ENCODE data around the gene MRTFA.
A peak's percentile ranks its signal among the peaks of the same experiment; 100 is the strongest.
"Not testable (repeated sequence)": the region's sequence is repeated elsewhere in the genome, so short reads cannot be mapped to it uniquely, and the experiment has no call there.

MRTFA gene

DNA sequence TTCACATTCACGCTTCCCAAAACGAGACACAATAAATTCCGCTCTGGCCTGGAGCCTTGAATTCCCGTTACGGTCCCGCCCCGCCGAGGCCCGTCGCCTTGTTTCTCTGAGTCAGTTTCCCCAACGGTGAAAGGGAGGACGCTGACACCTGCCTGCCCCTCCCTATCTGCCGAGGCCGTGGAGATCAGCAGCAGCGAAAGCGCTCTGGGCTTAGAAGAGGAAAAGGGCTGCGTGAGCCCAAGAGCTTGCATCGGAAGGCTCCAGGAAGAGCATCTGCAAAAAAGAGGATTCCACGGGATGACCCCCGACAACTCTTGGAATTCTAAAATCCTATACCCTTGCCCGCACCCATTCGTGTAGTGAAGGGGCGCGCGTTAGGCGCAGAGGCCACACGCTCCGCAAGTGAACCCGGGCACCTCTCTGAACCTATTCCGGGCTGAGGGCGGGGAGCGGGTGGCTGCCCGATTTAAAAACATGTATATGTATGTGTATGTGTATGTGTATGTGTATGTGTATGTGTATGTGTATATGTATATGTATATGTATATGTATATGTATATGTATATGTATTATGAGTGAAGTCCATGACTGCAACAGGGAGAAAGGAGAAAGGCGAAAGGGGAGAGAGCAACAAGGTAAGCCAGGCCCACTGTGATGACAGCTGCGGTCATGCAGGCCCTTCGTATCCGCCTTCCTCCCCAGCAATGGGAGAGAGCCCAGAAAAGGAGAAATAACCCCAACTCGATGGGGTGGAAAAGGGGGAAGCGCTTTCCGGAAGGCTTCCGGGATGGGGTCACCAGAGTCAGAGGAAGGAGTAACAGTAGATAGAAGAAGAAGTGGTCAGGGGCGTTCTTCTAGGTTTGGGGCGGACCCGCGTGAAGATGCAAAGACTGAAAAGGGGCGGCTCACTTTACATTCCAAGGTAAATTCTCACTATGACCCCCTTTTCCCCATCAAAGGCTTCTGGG is 948 bp upstream of the MRTFA start:
- peak overlapping the region; percentile 92 for H3K9ac ChIP-seq (ENCODE audit: low read length)
- H3K9me3 ChIP-seq (ENCODE audit: low read length): no peaks in the 10 kb centered on the region
- peak overlapping the region; percentile 89 for H3K27ac ChIP-seq (ENCODE audit: low read depth, low read length)
- peaks cover 7% of the 10 kb centered on the region for H3K4me1 ChIP-seq (ENCODE audit: insufficient read depth, low read length)
- no peaks in the 10 kb centered on the region for H3K36me3 ChIP-seq (ENCODE audit: insufficient read depth, low read length)
- H3K27me3 ChIP-seq (ENCODE audit: control insufficient read depth in 1 of 2, insufficient read depth in 2 of 2, low read length in 2 of 2): no peaks in the 10 kb centered on the region
- peak overlapping the region; percentile 63 to 95 for H3K4me3 ChIP-seq (ENCODE audit: low read depth in 1 of 2, low read length in 2 of 2)

DNA sequence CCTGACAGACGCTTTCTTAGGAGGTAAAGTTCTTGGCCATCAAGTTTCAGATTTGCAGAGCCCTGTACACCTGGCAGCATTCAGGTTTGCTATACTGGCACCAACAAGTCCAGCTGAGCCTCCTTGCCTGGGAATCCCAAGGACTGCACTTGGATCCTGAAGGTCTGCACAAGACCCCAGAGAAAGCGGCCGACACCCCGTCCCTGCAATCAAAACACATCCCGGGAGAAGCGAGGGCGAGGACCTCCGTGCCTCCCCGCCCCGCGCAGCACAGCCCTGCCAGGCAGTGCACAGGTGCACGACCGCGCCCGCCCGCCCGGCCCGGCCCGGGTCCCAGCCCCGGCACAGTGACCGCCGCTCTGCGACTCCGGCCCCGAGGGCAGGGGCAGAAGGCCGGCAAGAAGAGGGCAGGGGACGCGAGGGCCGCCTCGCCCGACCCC is 559 bp downstream of the MRTFA start:
- Histone ChIP-seq H3K4me1 (ENCODE audit: insufficient read depth, low read length) (peaks cover 11% of the 10 kb centered on the region), H3K36me3 (ENCODE audit: insufficient read depth, low read length) (no peaks in the 10 kb centered on the region), H3K4me3 (ENCODE audit: low read depth in 1 of 2, low read length in 2 of 2) (peak overlapping the region; percentile 94 to 98), H3K9ac (ENCODE audit: low read length) (peak overlapping the region; percentile 45), H3K27me3 (ENCODE audit: control insufficient read depth in 1 of 2, insufficient read depth in 2 of 2, low read length in 2 of 2) (no peaks in the 10 kb centered on the region), H3K9me3 (ENCODE audit: low read length) (no peaks in the 10 kb centered on the region), H3K27ac (ENCODE audit: low read depth, low read length) (peak overlapping the region; percentile 93)

DNA sequence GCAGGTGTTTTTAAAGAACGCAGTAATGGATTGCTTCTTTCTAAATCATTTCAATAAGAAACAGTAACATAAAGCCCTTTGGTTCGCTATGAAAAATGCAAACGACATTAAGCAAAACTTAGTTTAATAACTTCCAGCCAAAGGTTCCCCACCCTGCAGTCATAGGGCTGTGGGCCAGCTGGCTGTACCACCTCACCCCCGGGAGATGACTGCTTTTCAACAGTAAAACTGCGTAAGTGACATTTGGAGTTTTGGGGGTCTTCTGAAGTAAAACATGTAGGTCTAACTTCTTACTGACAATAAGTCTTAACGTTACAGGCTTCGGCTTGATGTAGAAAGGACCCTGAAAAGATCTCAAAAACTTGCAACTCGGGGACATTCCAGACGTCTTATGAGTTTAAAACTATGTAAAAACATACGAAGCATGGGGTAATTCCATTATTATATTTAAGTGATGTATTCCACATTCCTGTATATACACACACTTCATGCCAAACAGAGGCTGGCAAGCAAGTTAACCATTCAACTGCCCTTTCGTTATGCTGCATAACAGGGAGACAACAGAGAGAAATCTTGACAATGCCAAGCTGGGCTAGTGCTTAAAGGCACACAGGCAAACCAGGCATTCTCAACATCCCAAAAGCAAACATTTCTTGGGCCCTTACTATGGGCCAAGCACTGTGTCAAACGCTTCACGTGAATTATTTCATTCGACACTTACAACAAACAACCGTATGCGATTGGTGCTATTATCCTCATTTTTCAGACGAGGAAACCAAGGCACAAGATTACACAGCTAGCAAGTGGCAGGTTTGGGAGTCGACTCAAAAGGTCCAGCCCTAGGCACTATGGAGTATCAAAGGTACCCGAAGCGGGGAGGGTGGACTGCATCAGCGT is 1.2 kb downstream of the MRTFA start:
- Histone ChIP-seq H3K27ac (ENCODE audit: low read depth, low read length) (peak overlapping the region; percentile 93), H3K27me3 (ENCODE audit: control insufficient read depth in 1 of 2, insufficient read depth in 2 of 2, low read length in 2 of 2) (no peaks in the 10 kb centered on the region), H3K36me3 (ENCODE audit: insufficient read depth, low read length) (no peaks in the 10 kb centered on the region), H3K4me1 (ENCODE audit: insufficient read depth, low read length) (peaks cover 11% of the 10 kb centered on the region), H3K9me3 (ENCODE audit: low read length) (no peaks in the 10 kb centered on the region), H3K4me3 (ENCODE audit: low read depth in 1 of 2, low read length in 2 of 2) (peak overlapping the region; percentile 94 to 98), H3K9ac (ENCODE audit: low read length) (peak overlapping the region; percentile 45)

DNA sequence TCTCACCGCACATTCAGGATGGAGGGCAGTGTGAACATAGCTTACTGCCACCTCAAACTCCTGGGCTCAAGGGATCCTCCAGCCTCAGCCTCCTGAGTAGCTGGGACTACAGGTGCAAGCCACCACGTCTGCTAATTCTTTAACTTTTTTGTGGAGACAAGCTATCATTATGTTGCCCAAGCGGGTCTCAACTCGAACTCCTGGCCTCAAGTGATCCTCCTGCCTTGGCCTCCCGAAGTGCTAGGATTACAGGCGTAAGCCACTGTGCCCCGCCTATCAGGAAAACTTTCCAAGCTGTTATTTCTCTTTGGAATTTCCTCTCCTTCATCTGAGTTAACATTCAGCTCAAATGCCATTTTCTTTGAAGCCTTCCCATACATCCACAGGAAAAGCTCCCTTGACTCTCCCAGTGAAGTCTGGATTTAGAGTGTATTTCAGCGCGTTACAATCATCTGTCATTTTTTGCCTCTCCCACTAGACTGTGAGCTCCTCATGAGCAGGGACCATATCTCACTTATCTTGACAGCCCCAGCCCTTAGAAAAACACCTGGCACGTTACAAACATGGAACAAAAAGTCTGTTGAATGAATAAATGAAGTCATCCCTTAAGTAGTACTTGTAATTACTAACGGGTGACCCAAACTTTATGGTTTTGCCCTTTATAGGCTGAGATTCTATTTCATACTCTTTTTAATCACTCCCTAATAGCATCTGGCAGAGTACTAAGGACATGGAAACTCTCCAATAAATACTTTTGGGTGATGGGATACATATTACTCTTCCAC is 2.2 kb downstream of the MRTFA start:
- Histone ChIP-seq H3K27me3 (ENCODE audit: control insufficient read depth in 1 of 2, insufficient read depth in 2 of 2, low read length in 2 of 2) (no peaks in the 10 kb centered on the region), H3K9ac (ENCODE audit: low read length) (peak overlapping the region; percentile 45), H3K4me3 (ENCODE audit: low read depth in 1 of 2, low read length in 2 of 2) (peak overlapping the region in 1 of 2 donors; percentile 94), H3K4me1 (ENCODE audit: insufficient read depth, low read length) (peaks cover 11% of the 10 kb centered on the region), H3K36me3 (ENCODE audit: insufficient read depth, low read length) (no peaks in the 10 kb centered on the region), H3K27ac (ENCODE audit: low read depth, low read length) (no peak overlapping the region), H3K9me3 (ENCODE audit: low read length) (no peaks in the 10 kb centered on the region)

DNA sequence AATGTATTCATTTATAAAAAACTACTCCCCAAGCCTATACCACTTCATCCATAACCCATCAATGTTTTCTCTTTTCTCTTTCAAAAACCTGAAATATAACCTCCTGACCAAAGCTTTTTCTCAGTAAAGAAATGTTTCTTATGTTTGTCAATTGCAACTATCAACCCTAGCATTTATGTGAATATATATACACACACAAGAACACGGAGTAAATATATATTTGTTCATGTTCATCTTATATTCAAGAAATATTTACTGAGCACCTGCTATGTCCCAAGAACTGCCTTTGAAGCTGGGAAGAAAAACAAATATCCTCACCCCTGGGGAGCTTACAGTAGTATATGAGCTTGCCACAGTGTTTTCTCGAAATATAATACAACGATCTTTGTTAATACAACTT is 3.5 kb downstream of the MRTFA start:
- Histone ChIP-seq H3K36me3 (ENCODE audit: insufficient read depth, low read length) (no peaks in the 10 kb centered on the region), H3K9ac (ENCODE audit: low read length) (no peak overlapping the region), H3K9me3 (ENCODE audit: low read length) (no peaks in the 10 kb centered on the region), H3K4me1 (ENCODE audit: insufficient read depth, low read length) (peaks cover 11% of the 10 kb centered on the region), H3K4me3 (ENCODE audit: low read depth in 1 of 2, low read length in 2 of 2) (no peak overlapping the region), H3K27ac (ENCODE audit: low read depth, low read length) (no peak overlapping the region), H3K27me3 (ENCODE audit: control insufficient read depth in 1 of 2, insufficient read depth in 2 of 2, low read length in 2 of 2) (no peaks in the 10 kb centered on the region)

DNA sequence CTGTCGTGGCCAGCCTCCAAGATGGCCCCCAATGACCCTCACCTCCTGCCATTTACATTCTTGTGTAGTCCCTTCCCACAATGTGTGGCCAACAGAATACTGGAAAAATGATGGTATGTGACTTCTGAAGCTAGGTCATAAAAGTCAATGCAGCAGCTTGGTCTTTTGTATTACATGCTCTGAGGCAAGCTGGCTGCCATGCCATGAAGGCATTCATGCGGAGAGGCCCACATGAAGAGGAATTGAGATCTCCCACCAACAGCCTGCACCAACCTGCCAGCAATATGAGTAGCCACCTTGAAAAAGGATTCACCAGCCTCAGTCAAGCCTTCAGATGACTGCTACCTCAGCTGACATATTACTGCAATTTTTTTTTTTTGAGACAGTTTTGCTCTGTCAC is 4.6 kb downstream of the MRTFA start:
- Histone ChIP-seq H3K9ac (ENCODE audit: low read length) (no peak overlapping the region), H3K4me1 (ENCODE audit: insufficient read depth, low read length) (peaks cover 19% of the 10 kb centered on the region), H3K9me3 (ENCODE audit: low read length) (no peaks in the 10 kb centered on the region), H3K27ac (ENCODE audit: low read depth, low read length) (no peak overlapping the region), H3K36me3 (ENCODE audit: insufficient read depth, low read length) (no peaks in the 10 kb centered on the region), H3K4me3 (ENCODE audit: low read depth in 1 of 2, low read length in 2 of 2) (no peak overlapping the region), H3K27me3 (ENCODE audit: control insufficient read depth in 1 of 2, insufficient read depth in 2 of 2, low read length in 2 of 2) (no peaks in the 10 kb centered on the region)

DNA sequence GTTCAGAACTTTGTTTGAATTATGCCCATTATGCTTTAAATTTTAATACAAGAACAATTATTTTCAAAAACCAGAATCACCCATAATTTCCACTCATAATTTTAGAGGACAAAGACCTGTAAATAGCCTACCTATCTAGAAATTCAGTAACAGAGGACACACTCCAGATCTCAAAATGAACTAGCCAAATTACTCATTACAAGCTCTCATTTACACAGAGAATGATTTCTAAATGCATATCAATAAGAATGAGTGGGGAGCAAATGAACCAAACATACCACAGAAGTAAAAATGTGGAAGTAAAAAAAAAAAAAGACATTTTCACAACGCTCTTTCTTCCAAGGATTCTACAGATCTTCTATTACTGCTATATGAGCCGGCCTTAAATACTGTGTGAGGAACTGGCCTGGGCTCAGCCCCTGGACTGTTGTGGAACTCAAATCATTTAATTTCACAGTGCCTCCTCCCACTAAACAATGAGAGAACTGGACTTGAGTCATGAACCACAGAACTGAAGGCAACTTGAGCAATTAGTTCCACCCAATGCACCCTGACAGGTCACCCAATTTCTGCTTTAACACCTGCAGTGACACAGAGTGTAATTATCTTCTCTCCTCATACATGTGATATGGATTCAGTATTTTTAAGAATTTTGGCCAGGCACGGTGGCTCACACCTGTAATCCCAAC is 8.0 kb downstream of the MRTFA start:
- Histone ChIP-seq H3K36me3 (ENCODE audit: insufficient read depth, low read length) (no peaks in the 10 kb centered on the region), H3K27ac (ENCODE audit: low read depth, low read length) (no peak overlapping the region), H3K9ac (ENCODE audit: low read length) (no peak overlapping the region), H3K4me3 (ENCODE audit: low read depth in 1 of 2, low read length in 2 of 2) (no peak overlapping the region), H3K27me3 (ENCODE audit: control insufficient read depth in 1 of 2, insufficient read depth in 2 of 2, low read length in 2 of 2) (no peaks in the 10 kb centered on the region), H3K9me3 (ENCODE audit: low read length) (no peaks in the 10 kb centered on the region), H3K4me1 (ENCODE audit: insufficient read depth, low read length) (peaks cover 19% of the 10 kb centered on the region)

DNA sequence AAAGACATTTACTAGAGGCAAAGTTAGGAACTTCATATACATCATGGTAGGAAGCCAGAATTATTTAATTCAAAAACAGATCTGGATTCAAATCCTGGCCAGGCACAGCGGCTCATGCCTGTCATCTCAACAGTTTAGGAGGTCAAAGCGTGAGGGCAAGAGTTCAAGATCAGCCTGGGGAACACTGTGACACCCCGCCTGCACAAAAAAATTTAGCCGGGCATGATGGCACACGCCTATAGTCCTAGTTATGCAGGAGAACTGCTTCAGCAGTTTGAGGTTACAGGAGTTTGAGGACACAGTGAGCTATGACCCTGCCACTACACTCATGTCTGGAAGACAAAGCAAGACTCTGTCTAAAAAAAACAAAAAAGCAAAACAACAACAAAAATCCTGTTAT is 8.9 kb downstream of the MRTFA start:
- Histone ChIP-seq H3K27ac (ENCODE audit: low read depth, low read length) (no peak overlapping the region), H3K4me1 (ENCODE audit: insufficient read depth, low read length) (peaks cover 19% of the 10 kb centered on the region), H3K9me3 (ENCODE audit: low read length) (no peaks in the 10 kb centered on the region)

DNA sequence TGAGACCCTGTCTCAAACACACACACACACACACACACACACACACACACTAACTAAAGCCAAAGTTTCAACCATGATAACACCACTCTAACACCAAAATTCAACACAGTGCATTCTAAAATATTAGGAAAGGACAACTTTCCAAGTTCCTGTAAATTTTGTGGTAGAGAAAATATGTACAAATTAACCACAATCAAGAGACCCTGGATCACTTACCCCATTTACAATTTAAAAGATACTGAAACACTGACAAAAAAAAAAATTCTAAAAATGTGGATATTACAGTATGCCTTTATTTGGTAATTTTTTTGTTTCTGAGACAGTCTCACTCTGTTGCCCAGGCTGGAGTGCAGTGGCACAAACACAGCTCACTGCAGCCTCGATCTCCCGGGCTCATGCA is 9.7 kb downstream of the MRTFA start:
- Histone ChIP-seq H3K27ac (ENCODE audit: low read depth, low read length) (no peak overlapping the region), H3K9me3 (ENCODE audit: low read length) (no peaks in the 10 kb centered on the region), H3K9ac (ENCODE audit: low read length) (no peak overlapping the region), H3K36me3 (ENCODE audit: insufficient read depth, low read length) (no peaks in the 10 kb centered on the region), H3K4me1 (ENCODE audit: insufficient read depth, low read length) (peaks cover 19% of the 10 kb centered on the region), H3K4me3 (ENCODE audit: low read depth in 1 of 2, low read length in 2 of 2) (no peak overlapping the region), H3K27me3 (ENCODE audit: control insufficient read depth in 1 of 2, insufficient read depth in 2 of 2, low read length in 2 of 2) (no peaks in the 10 kb centered on the region)

More for the DNA sequence above, 8.9 kb downstream of the MRTFA start:
- H3K9ac ChIP-seq (ENCODE audit: low read length): no peak overlapping the region
- H3K4me3 ChIP-seq (ENCODE audit: low read depth in 1 of 2, low read length in 2 of 2): no peak overlapping the region
- no peaks in the 10 kb centered on the region for H3K36me3 ChIP-seq (ENCODE audit: insufficient read depth, low read length)
- no peaks in the 10 kb centered on the region for H3K27me3 ChIP-seq (ENCODE audit: control insufficient read depth in 1 of 2, insufficient read depth in 2 of 2, low read length in 2 of 2)

DNA sequence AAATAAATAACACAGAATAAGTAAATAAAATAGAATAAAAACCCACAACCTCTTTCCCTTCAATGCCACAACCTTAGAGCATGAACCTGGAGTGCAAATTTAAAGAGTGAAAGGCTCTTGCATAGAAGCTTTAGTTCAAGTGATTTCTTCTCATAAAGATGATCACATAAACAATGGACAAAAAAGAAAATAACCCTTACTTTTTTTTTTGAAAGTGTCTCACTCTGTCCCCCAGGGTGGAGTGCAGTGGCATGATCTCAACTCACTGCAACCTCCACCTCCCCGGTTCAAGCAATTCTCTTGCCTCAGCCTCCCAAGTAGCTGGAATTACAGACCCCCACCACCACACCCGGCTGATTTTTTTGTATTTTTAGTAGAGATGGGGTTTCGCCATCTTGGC is 10.7 kb downstream of the MRTFA start:
- H3K9me3 ChIP-seq (ENCODE audit: low read length); H3K4me3 ChIP-seq (ENCODE audit: low read depth in 1 of 2, low read length in 2 of 2); H3K36me3 ChIP-seq (ENCODE audit: insufficient read depth, low read length); H3K27me3 ChIP-seq (ENCODE audit: control insufficient read depth in 1 of 2, insufficient read depth in 2 of 2, low read length in 2 of 2); H3K27ac ChIP-seq (ENCODE audit: low read depth, low read length); H3K9ac ChIP-seq (ENCODE audit: low read length): not testable (repeated sequence)
- peaks cover 15% of the 10 kb centered on the region for H3K4me1 ChIP-seq (ENCODE audit: insufficient read depth, low read length)

All from muscle layer of colon (tissue), 2 donors.